GM21360 (cell line): ENCODE measurements around the gene CIDEB.

ENCODE experiments used
- ATAC-seq: cut with Tn5 transposase; IDR thresholded peaks from one replicate; pipeline ENCODE4 v1.9.1; 2021; ENCODE audit warnings: mild to moderate bottlenecking, moderate library complexity; ENCODE audit not compliant: unreplicated experiment

The CIDEB gene

GRCh38 chr14:24312736-24313507, 5.1 kb upstream of the CIDEB start:
- no peak for ATAC-seq

- ATAC-seq = no peak
These were observed 4.2 kb upstream of the CIDEB start for GRCh38 chr14:24311837-24312615.

GRCh38 chr14:24310646-24311604, 3.1 kb upstream of the CIDEB start, which contains the start of gene LTB4R:
Gene LTB4R (plus strand): TSS chr14:24311502. CDS start chr14:24315652, 4,150 bp downstream.
- ATAC-seq = no peak

- no peak for ATAC-seq
These were observed 2.5 kb upstream of the CIDEB start for GRCh38 chr14:24310265-24310645.

GRCh38 chr14:24309538-24310264, 1.9 kb upstream of the CIDEB start, which contains the start of gene LTB4R2:
Gene LTB4R2 (plus strand): TSS chr14:24310140. CDS start chr14:24310665, 525 bp downstream.
- ATAC-seq = no peak

- no peak for ATAC-seq
These were observed 756 bp upstream of the CIDEB start for GRCh38 chr14:24308342-24309124.

- ATAC-seq = no peak
These were observed 612 bp downstream of the CIDEB start for GRCh38 chr14:24307156-24307574.

GRCh38 chr14:24304019-24304387, 3.8 kb downstream of the CIDEB start:
- ATAC-seq = no peak

GRCh38 chr14:24300326-24300980, 7.3 kb downstream of the CIDEB start:
- ATAC-seq = no peak

GRCh38 chr14:24299255-24300191, 8.3 kb downstream of the CIDEB start, which contains the start of the genes DHRS1 and NOP9:
Gene DHRS1 (minus strand): TSS chr14:24299780. CDS start chr14:24299106, 674 bp downstream.
Gene NOP9 (plus strand): TSS chr14:24299850. CDS start chr14:24299955, 105 bp downstream.
- peak; percentile 55 for ATAC-seq

- ATAC-seq = peak; percentile 6
These were observed 8.9 kb downstream of the CIDEB start for GRCh38 chr14:24298892-24299254.

- peak; percentile 11 for ATAC-seq
These were observed 10.4 kb downstream of the CIDEB start for GRCh38 chr14:24297190-24297964.

- ATAC-seq = peak; percentile 53
These were observed 11.2 kb downstream of the CIDEB start for GRCh38 chr14:24296341-24297157.

GRCh38 chr14:24293525-24293924, 14.3 kb downstream of the CIDEB start:
- no peak for ATAC-seq

- no peak for ATAC-seq
These were observed 15.5 kb downstream of the CIDEB start for GRCh38 chr14:24292118-24292807.
